Stimulated activated CD8-positive, alpha-beta memory T cell treated with anti-CD3 and anti-CD28 coated beads, Interleukin-15, amount 100 ng/mL, for 24 hours (primary cell): ENCODE data around the gene DENND5A.
"Not testable (repeated sequence)": the region's sequence is repeated elsewhere in the genome, so short reads cannot be mapped to it uniquely, and the experiment has no call there.

Experiments used
- DNase-seq: peaks from one replicate; pipeline ENCODE4 v3.0.0-alpha.2; 2020; ENCODE audit warnings: low read depth

DENND5A gene

GRCh38 chr11:9097186-9097943, 167.8 kb downstream of the DENND5A start:
- DNase-seq, result not testable (repeated sequence)

GRCh38 chr11:9096427-9096826, 168.7 kb downstream of the DENND5A start:
- no peak for DNase-seq

GRCh38 chr11:9095421-9095820, 169.7 kb downstream of the DENND5A start:
- DNase-seq, result no peak

GRCh38 chr11:9094420-9094819, 170.7 kb downstream of the DENND5A start:
- DNase-seq, result no peak

GRCh38 chr11:9092853-9093778, 172.0 kb downstream of the DENND5A start:
- DNase-seq, result no peak

- DNase-seq, result no peak
Measured at GRCh38 chr11:9092072-9092471, 173.1 kb downstream of the DENND5A start.

- no peak for DNase-seq
Measured at GRCh38 chr11:9091044-9091922, 173.9 kb downstream of the DENND5A start, which contains the start of gene SCUBE2. Gene SCUBE2, minus strand, starts transcription at chr11:9091599. Its CDS starts 71 bp downstream, at chr11:9091528.

GRCh38 chr11:9090488-9091043, 174.6 kb downstream of the DENND5A start:
- DNase-seq, result no peak

GRCh38 chr11:9089636-9090035, 175.5 kb downstream of the DENND5A start:
- DNase-seq, result no peak

- no peak for DNase-seq
Measured at GRCh38 chr11:9089061-9089460, 176.1 kb downstream of the DENND5A start.
